GM12892 (cell line): ENCODE data around the gene WDR64.

Source experiments
- POLR2A ChIP-seq: IDR thresholded peaks from 2 replicates; pipeline ENCODE4 v1.6.1; 2011; ENCODE audit warnings: low read depth, low read length, control low read depth
- POLR2AphosphoS5 ChIP-seq: IDR thresholded peaks from 2 replicates; pipeline ENCODE4 v1.6.1; 2011; ENCODE audit warnings: low read depth, low read length, control low read depth
- TAF1 ChIP-seq: IDR thresholded peaks from 2 replicates; pipeline ENCODE4 v1.6.1; 2011; ENCODE audit warnings: low read depth, mild to moderate bottlenecking, control low read depth, low read length, borderline replicate concordance

- TF ChIP-seq POLR2A, result no peak
- TF ChIP-seq POLR2AphosphoS5, result no peak
- TF ChIP-seq TAF1, result no peak
Observed at GRCh38 chr1:241724741-241725356, 72.8 kb downstream of the WDR64 start.
